Calu3 (cell line): ENCODE results near the gene STK11. TPM values are rescaled to one million over a fixed set of nuclear protein-coding genes. Genes with fewer than 3 reads are reported as not detected.
"Not testable (repeated sequence)": the region's sequence is repeated elsewhere in the genome, so short reads cannot be mapped to it uniquely, and the experiment has no call there.

ENCODE experiments used
- BruUV-seq: library from RNA; stranded (reverse); fragments of 400-500 nt; replicated peaks from 2 replicates; lab custom pipeline; 2021; lab: Mats Ljungman, UMichigan
- CTCF ChIA-PET: fragments of 300-600 bp; sonication (Branson Sonifier 250); formaldehyde crosslinking; loops from one replicate; lab custom pipeline; 2022; ENCODE audit warnings: antibody characterized with exemption; lab: Charles Lee
- DNase-seq: peaks from one replicate; pipeline ENCODE4 v3.0.0; 2022
- H3K27ac Mint-ChIP-seq: one replicate; pipeline ENCODE4 v1.8.0; 2022; ENCODE audit warnings: mixed read lengths; ENCODE audit not compliant: unreplicated experiment
- H3K27me3 Mint-ChIP-seq: one replicate; pipeline ENCODE4 v1.8.0; 2022; ENCODE audit warnings: mixed read lengths; ENCODE audit not compliant: unreplicated experiment
- H3K36me3 Mint-ChIP-seq: one replicate; pipeline ENCODE4 v1.8.0; 2022; ENCODE audit warnings: mild to moderate bottlenecking, moderate library complexity, mixed read lengths; ENCODE audit not compliant: insufficient read depth, unreplicated experiment
- H3K4me1 Mint-ChIP-seq: one replicate; pipeline ENCODE4 v1.8.0; 2022; ENCODE audit warnings: mild to moderate bottlenecking, low read depth, mixed read lengths; ENCODE audit not compliant: unreplicated experiment
- H3K4me3 Mint-ChIP-seq: one replicate; pipeline ENCODE4 v1.8.0; 2022; ENCODE audit warnings: mild to moderate bottlenecking, low read depth, moderate library complexity, mixed read lengths; ENCODE audit not compliant: unreplicated experiment
- H3K9me3 Mint-ChIP-seq: one replicate; pipeline ENCODE4 v1.8.0; 2022; ENCODE audit warnings: low read depth, mixed read lengths; ENCODE audit not compliant: unreplicated experiment
- intact Hi-C: fragments of 100-400 bp; cut with micrococcal nuclease; formaldehyde crosslinking; loops from one replicate; pipeline ENCODE4 v1.10.0; 2022; ENCODE audit not compliant: unreplicated experiment
- total RNA-seq: library from RNA; stranded (reverse); gene quantifications from 2 replicates; pipeline ENCODE4 v1.2.3, GENCODE V29; 2022
- TF ChIP-seq, protein P1 (sequence below): fragments of 200-600 bp; IDR thresholded peaks from one replicate; pipeline ENCODE4 v1.8.0; 2022; ENCODE audit warnings: antibody characterized with exemption; ENCODE audit not compliant: unreplicated experiment

Gene STK11
- total RNA-seq, 1 experiment from 2014 or later: 58.3 TPM

DNA sequence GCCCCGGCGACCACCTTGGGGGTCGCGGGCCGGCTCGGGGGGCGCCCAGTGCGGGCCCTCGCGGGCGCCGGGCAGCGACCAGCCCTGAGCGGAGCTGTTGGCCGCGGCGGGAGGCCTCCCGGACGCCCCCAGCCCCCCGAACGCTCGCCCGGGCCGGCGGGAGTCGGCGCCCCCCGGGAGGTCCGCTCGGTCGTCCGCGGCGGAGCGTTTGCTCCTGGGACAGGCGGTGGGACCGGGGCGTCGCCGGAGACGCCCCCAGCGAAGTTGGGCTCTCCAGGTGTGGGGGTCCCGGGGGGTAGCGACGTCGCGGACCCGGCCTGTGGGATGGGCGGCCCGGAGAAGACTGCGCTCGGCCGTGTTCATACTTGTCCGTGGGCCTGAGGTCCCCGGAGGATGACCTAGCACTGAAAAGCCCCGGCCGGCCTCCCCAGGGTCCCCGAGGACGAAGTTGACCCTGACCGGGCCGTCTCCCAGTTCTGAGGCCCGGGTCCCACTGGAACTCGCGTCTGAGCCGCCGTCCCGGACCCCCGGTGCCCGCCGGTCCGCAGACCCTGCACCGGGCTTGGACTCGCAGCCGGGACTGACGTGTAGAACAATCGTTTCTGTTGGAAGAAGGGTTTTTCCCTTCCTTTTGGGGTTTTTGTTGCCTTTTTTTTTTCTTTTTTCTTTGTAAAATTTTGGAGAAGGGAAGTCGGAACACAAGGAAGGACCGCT is 729 bp downstream of the STK11 start:
- H3K27me3 Mint-ChIP-seq: no peaks in the 10 kb centered on the region
- TF ChIP-seq, protein P1, sequence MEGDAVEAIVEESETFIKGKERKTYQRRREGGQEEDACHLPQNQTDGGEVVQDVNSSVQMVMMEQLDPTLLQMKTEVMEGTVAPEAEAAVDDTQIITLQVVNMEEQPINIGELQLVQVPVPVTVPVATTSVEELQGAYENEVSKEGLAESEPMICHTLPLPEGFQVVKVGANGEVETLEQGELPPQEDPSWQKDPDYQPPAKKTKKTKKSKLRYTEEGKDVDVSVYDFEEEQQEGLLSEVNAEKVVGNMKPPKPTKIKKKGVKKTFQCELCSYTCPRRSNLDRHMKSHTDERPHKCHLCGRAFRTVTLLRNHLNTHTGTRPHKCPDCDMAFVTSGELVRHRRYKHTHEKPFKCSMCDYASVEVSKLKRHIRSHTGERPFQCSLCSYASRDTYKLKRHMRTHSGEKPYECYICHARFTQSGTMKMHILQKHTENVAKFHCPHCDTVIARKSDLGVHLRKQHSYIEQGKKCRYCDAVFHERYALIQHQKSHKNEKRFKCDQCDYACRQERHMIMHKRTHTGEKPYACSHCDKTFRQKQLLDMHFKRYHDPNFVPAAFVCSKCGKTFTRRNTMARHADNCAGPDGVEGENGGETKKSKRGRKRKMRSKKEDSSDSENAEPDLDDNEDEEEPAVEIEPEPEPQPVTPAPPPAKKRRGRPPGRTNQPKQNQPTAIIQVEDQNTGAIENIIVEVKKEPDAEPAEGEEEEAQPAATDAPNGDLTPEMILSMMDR: no peak
- CTCF ChIA-PET: no interaction called here
- peak overlapping the region; percentile 76 for H3K27ac Mint-ChIP-seq
- intact Hi-C loops: no loop called here
- BruUV-seq: no TSS peak
- peaks cover 44% of the 10 kb centered on the region for H3K36me3 Mint-ChIP-seq
- H3K4me1 Mint-ChIP-seq: peaks cover 13% of the 10 kb centered on the region
- no peak for DNase-seq
- peak overlapping the region; percentile 87 for H3K4me3 Mint-ChIP-seq
- no peaks in the 10 kb centered on the region for H3K9me3 Mint-ChIP-seq

DNA sequence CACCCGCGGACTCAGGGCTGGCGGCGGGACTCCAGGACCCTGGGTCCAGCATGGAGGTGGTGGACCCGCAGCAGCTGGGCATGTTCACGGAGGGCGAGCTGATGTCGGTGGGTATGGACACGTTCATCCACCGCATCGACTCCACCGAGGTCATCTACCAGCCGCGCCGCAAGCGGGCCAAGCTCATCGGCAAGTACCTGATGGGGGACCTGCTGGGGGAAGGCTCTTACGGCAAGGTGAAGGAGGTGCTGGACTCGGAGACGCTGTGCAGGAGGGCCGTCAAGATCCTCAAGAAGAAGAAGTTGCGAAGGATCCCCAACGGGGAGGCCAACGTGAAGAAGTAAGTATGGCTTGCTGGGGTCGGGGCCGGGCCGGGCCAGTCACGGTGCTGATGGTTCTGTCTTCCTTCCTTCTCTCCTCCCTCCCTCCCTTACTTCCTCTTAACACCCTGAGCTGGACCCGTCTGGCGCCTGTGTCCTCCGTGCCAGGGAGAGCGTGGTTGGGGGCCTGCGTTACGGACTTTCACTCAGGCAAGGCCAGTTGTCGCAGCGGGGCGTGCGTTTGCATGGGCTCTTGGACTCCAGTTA is 1.4 kb downstream of the STK11 start:
- Mint-ChIP-seq H3K4me3 (peak overlapping the region; percentile 87), H3K36me3 (peaks cover 44% of the 10 kb centered on the region), H3K9me3 (no peaks in the 10 kb centered on the region), H3K4me1 (peaks cover 13% of the 10 kb centered on the region), H3K27ac (peak overlapping the region; percentile 76), H3K27me3 (no peaks in the 10 kb centered on the region)
- TSS peak; percentile 58 for BruUV-seq
- CTCF ChIA-PET: no interaction called here
- TF ChIP-seq, protein P1: no peak
- DNase-seq: no peak
- intact Hi-C loops: no loop called here

GRCh38 chr19:1208830-1209229 is 3.3 kb downstream of the STK11 start:
- BruUV-seq, intact Hi-C loops, H3K9me3 Mint-ChIP-seq, H3K27ac Mint-ChIP-seq, CTCF ChIA-PET, H3K4me1 Mint-ChIP-seq, DNase-seq, H3K27me3 Mint-ChIP-seq: not testable (repeated sequence)
- H3K36me3 Mint-ChIP-seq: peaks cover 53% of the 10 kb centered on the region
- peak overlapping the region; percentile 34 for H3K4me3 Mint-ChIP-seq

DNA sequence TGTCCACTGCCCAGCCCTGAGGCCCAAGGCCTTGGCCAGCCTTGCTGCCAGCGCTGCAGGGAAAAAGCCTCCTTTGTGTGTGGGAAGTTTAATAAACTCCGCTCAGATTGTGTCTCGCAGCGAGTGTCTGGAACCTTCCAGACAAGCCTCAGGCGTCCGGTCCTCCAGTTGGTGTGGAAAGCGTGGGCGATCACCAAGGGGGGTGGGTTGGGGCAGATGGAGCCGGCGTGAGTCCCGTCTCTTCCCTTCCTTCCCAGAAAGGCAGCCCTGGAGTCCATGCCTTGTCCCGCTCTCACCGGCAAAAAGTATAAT is 4.6 kb downstream of the STK11 start:
- no peaks in the 10 kb centered on the region for H3K27me3 Mint-ChIP-seq
- no peak for DNase-seq
- CTCF ChIA-PET: no interaction called here
- no peaks in the 10 kb centered on the region for H3K4me1 Mint-ChIP-seq
- H3K36me3 Mint-ChIP-seq: peaks cover 51% of the 10 kb centered on the region
- TF ChIP-seq, protein P1: no peak
- H3K4me3 Mint-ChIP-seq: no peak overlapping the region
- H3K27ac Mint-ChIP-seq: no peak overlapping the region
- intact Hi-C loops: no loop called here
- H3K9me3 Mint-ChIP-seq: no peaks in the 10 kb centered on the region
- no TSS peak for BruUV-seq
